Dermis blood vessel endothelial cell (primary cell): ENCODE measurements around the gene PPP1R7. TPM values are rescaled to one million over a fixed set of nuclear protein-coding genes. Genes with fewer than 3 reads are reported as not detected.

Source experiments
- total RNA-seq: library from RNA; depleted of rRNA; stranded (reverse); fragments of >200 nt; gene quantifications from 2 replicates; pipeline ENCODE4 v1.2.3, GENCODE V29; 2014

Gene PPP1R7
- total RNA-seq, 1 donor from 2014 or later: 55.1 TPM

Other genes with a start within 250 kb of the PPP1R7 start
- gene CROCC2, start 244.1 kb upstream of the PPP1R7 start, total RNA-seq: not detected in 2 replicates
- gene SNED1, start 151.8 kb upstream of the PPP1R7 start, total RNA-seq: 23.4 and 25.2 TPM in 2 replicates
- 37.6 and 43.2 TPM in 2 replicates for gene MTERF4, start 48.2 kb upstream of the PPP1R7 start, total RNA-seq
- 4.4 and 9.2 TPM in 2 replicates for gene PASK, start 995 bp upstream of the PPP1R7 start, total RNA-seq
- gene ANO7, start 38.2 kb downstream of the PPP1R7 start, total RNA-seq: 0.34 and 1.1 TPM in 2 replicates
- gene HDLBP, start 165.2 kb downstream of the PPP1R7 start, total RNA-seq: 594 and 863 TPM in 2 replicates
- gene SEPTIN2, start 165.5 kb downstream of the PPP1R7 start, total RNA-seq: 529 and 622 TPM in 2 replicates
- 38.3 and 43.8 TPM in 2 replicates for gene FARP2, start 205.8 kb downstream of the PPP1R7 start, total RNA-seq